Measurements from ENCODE around the gene KRTAP9-1.

The KRTAP9-1 gene

GRCh38 chr17:41190328-41190727 is 641 bp downstream of the KRTAP9-1 start:
- Histone ChIP-seq H3F3A (ENCODE audit: insufficient read depth, low read length) (no peaks in the 10 kb centered on the region), H3K4me2 (ENCODE audit: low read depth, low read length) (no peak overlapping the region), H3K27ac (ENCODE audit: low read length) (no peak overlapping the region), H3K4me1 (ENCODE audit: low read length) (no peaks in the 10 kb centered on the region), H2AFZ (ENCODE audit: low read length) (no peak overlapping the region), H3K9ac (ENCODE audit: low read length) (no peak overlapping the region), H3K9me2 (replicated peaks; ENCODE audit: insufficient read depth, low read length) (no peaks in the 10 kb centered on the region), H3K4me3 (ENCODE audit: low read length) (no peak overlapping the region), H3K27me3 (replicated peaks; ENCODE audit: insufficient read depth, low read length) (peaks cover 13% of the 10 kb centered on the region), H3K79me2 (ENCODE audit: low read length) (no peaks in the 10 kb centered on the region), H3K36me3 (replicated peaks; ENCODE audit: insufficient read depth, low read length) (no peaks in the 10 kb centered on the region), H4K20me1 (ENCODE audit: insufficient read depth, low read length) (no peaks in the 10 kb centered on the region), H3K9me3 (replicated peaks; ENCODE audit: insufficient read depth, low read length) (no peaks in the 10 kb centered on the region)
- TF ChIP-seq EZH2 (optimal IDR thresholded peaks at IDR 0.05; ENCODE audit: low read depth, low read length) (no peak), CTCF (IDR thresholded peaks at IDR 0.05; ENCODE audit: low read length) (no peak), EZH2phosphoT487 (IDR thresholded peaks at IDR 0.05; ENCODE audit: low read length) (no peak)
- no peak for DNase-seq

GRCh38 chr17:41196068-41196467 is 6.4 kb downstream of the KRTAP9-1 start:
- Histone ChIP-seq H3K9me3 (replicated peaks; ENCODE audit: insufficient read depth, low read length) (no peaks in the 10 kb centered on the region), H3K79me2 (ENCODE audit: low read length) (no peaks in the 10 kb centered on the region), H3F3A (ENCODE audit: insufficient read depth, low read length) (no peaks in the 10 kb centered on the region), H3K4me3 (ENCODE audit: low read length) (no peak overlapping the region), H2AFZ (ENCODE audit: low read length) (no peak overlapping the region), H3K4me1 (ENCODE audit: low read length) (0 out of 2 replicates have a peak, but pooled peaks cover 3% of the 10 kb centered on the region), H3K36me3 (replicated peaks; ENCODE audit: insufficient read depth, low read length) (no peaks in the 10 kb centered on the region), H3K9me2 (replicated peaks; ENCODE audit: insufficient read depth, low read length) (no peaks in the 10 kb centered on the region), H3K27ac (ENCODE audit: low read length) (no peak overlapping the region), H4K20me1 (ENCODE audit: insufficient read depth, low read length) (no peaks in the 10 kb centered on the region), H3K4me2 (ENCODE audit: low read depth, low read length) (no peak overlapping the region), H3K9ac (ENCODE audit: low read length) (no peak overlapping the region), H3K27me3 (replicated peaks; ENCODE audit: insufficient read depth, low read length) (peaks cover 46% of the 10 kb centered on the region)
- TF ChIP-seq EZH2phosphoT487 (IDR thresholded peaks at IDR 0.05; ENCODE audit: low read length) (0 out of 2 replicates have a peak, but pooled peaks have one; percentile 45), CTCF (IDR thresholded peaks at IDR 0.05; ENCODE audit: low read length) (no peak)
- DNase-seq = peak; percentile 61

DNA sequence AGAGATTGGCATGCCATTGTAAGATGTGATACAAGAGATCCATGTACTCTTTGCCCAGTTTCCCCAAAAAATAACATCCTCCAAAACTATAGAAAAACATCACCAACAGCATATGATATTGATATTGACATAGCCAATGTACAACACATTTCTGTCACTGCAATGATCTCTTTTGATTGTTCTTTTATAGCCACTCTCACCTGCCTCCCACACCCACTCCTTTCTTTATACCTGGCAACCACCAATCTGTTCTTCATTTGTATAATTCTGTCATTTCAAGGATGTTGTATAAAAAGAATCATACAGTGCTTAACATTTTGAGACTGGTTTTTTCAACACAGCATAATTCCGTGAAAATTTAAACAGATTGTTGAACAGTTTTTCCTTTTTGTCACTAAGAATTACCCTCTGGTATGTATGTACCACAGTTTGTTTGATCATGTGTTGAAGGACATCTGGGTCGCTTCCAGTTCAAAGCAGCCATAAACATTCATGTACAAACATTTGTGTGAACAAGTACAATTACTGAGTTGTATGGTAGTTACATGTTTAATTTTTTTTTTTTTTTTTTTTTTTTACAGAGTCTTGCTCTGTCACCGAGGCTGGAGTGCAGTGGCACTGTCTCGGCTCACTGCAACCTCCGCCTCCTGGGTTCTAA is 9.9 kb downstream of the KRTAP9-1 start:
- Histone ChIP-seq H3K9ac (ENCODE audit: low read length) (no peak overlapping the region), H2AFZ (ENCODE audit: low read length) (no peak overlapping the region), H3K36me3 (replicated peaks; ENCODE audit: insufficient read depth, low read length) (no peaks in the 10 kb centered on the region), H3K27me3 (replicated peaks; ENCODE audit: insufficient read depth, low read length) (peaks cover 37% of the 10 kb centered on the region), H3K4me1 (ENCODE audit: low read length) (0 out of 2 replicates have a peak, but pooled peaks cover 3% of the 10 kb centered on the region), H3K27ac (ENCODE audit: low read length) (no peak overlapping the region), H3K4me3 (ENCODE audit: low read length) (no peak overlapping the region), H3K9me2 (replicated peaks; ENCODE audit: insufficient read depth, low read length) (no peaks in the 10 kb centered on the region), H3K4me2 (ENCODE audit: low read depth, low read length) (no peak overlapping the region), H3K79me2 (ENCODE audit: low read length) (no peaks in the 10 kb centered on the region), H3F3A (ENCODE audit: insufficient read depth, low read length) (no peaks in the 10 kb centered on the region), H4K20me1 (ENCODE audit: insufficient read depth, low read length) (no peaks in the 10 kb centered on the region), H3K9me3 (replicated peaks; ENCODE audit: insufficient read depth, low read length) (no peaks in the 10 kb centered on the region)
- no peak for DNase-seq
- TF ChIP-seq EZH2phosphoT487 (IDR thresholded peaks at IDR 0.05; ENCODE audit: low read length) (no peak), CTCF (IDR thresholded peaks at IDR 0.05; ENCODE audit: low read length) (no peak), EZH2 (optimal IDR thresholded peaks at IDR 0.05; ENCODE audit: low read depth, low read length) (no peak)

Measured in MM.1S (cell line).